Neuronal stem cell (in vitro differentiated cells): ENCODE results near the gene CGB7.
"Not testable (repeated sequence)": the region's sequence is repeated elsewhere in the genome, so short reads cannot be mapped to it uniquely, and the experiment has no call there.

Experiments
- DNase-seq: peaks from one replicate; pipeline ENCODE4 v3.0.0-alpha.2; 2013; ENCODE audit warnings: low spot score
- H2AFZ ChIP-seq: one replicate; pipeline ENCODE4 v1.6.1; 2013; ENCODE audit warnings: mild to moderate bottlenecking, low read length, inconsistent platforms
- H2AK5ac ChIP-seq: 2 replicates; pipeline ENCODE4 v1.6.1; 2013; ENCODE audit warnings: low read depth, mild to moderate bottlenecking, inconsistent platforms, low read length, moderate library complexity, mixed read lengths
- H2BK120ac ChIP-seq: 2 replicates; pipeline ENCODE4 v1.6.1; 2013; ENCODE audit warnings: low read depth, mild to moderate bottlenecking, inconsistent platforms, low read length, moderate library complexity, mixed read lengths
- H2BK12ac ChIP-seq: one replicate; pipeline ENCODE4 v1.6.1; 2013; ENCODE audit warnings: low read length, inconsistent platforms
- H2BK15ac ChIP-seq: 2 replicates; pipeline ENCODE4 v1.6.1; 2013; ENCODE audit warnings: mild to moderate bottlenecking, low read length, inconsistent platforms, mixed read lengths
- H2BK5ac ChIP-seq: one replicate; pipeline ENCODE4 v1.6.1; 2013; ENCODE audit warnings: inconsistent platforms, mild to moderate bottlenecking, low read length, moderate library complexity
- H3K14ac ChIP-seq: one replicate; pipeline ENCODE4 v1.6.1; 2013; ENCODE audit warnings: low read length, inconsistent platforms
- H3K18ac ChIP-seq: 2 replicates; pipeline ENCODE4 v1.6.1; 2013; ENCODE audit warnings: low read length, inconsistent platforms
- H3K23ac ChIP-seq: 2 replicates; pipeline ENCODE4 v1.6.1; 2013; ENCODE audit warnings: low read depth, mild to moderate bottlenecking, mixed read lengths, low read length, inconsistent platforms; ENCODE audit not compliant: poor library complexity
- H3K27ac ChIP-seq: replicated peaks from 3 replicates; pipeline ENCODE4 v1.5.1; 2013; ENCODE audit warnings: low read length, inconsistent platforms
- H3K27me3 ChIP-seq, 3 experiments: 2 replicates each; pipeline ENCODE4 v1.6.1; 2013; ENCODE audit warnings: low read length in 3 of 3, mild to moderate bottlenecking in 2 of 3, inconsistent platforms in 1 of 3, low read depth in 1 of 3, mixed read lengths in 1 of 3, moderate library complexity in 1 of 3; ENCODE audit not compliant: control insufficient read depth in 3 of 3, insufficient read depth in 3 of 3
- H3K36me3 ChIP-seq, 2 donors: replicated peaks in 1 of 2; 2 replicates each; pipeline ENCODE4 v1.6.1; 2013; ENCODE audit warnings: low read length in 2 of 2; ENCODE audit not compliant: control insufficient read depth in 2 of 2, insufficient read depth in 2 of 2
- H3K4ac ChIP-seq: 2 replicates; pipeline ENCODE4 v1.6.1; 2013; ENCODE audit warnings: inconsistent platforms, mild to moderate bottlenecking, low read length, moderate library complexity
- H3K4me1 ChIP-seq, 2 donors: 1 replicate in 1 of 2; 2 replicates in 1 of 2; pipeline ENCODE4 v1.6.1; 2013; ENCODE audit warnings: low read length in 2 of 2, low read depth in 1 of 2; ENCODE audit not compliant: control insufficient read depth in 2 of 2, insufficient read depth in 1 of 2
- H3K4me2 ChIP-seq: one replicate; pipeline ENCODE4 v1.6.1; 2013; ENCODE audit warnings: mild to moderate bottlenecking, low read length, inconsistent platforms; ENCODE audit not compliant: insufficient read depth, poor library complexity, severe bottlenecking
- H3K4me3 ChIP-seq, 2 donors: 2 replicates each; pipeline ENCODE4 v1.5.1; 2013; ENCODE audit warnings: low read length in 2 of 2, mild to moderate bottlenecking in 2 of 2, inconsistent platforms in 1 of 2, moderate library complexity in 1 of 2
- H3K79me1 ChIP-seq: one replicate; pipeline ENCODE4 v1.6.1; 2013; ENCODE audit warnings: low read depth, mild to moderate bottlenecking, inconsistent platforms, low read length, moderate library complexity
- H3K9ac ChIP-seq: one replicate; pipeline ENCODE4 v1.6.1; 2013; ENCODE audit warnings: mild to moderate bottlenecking, low read depth, low read length, inconsistent platforms; ENCODE audit not compliant: poor library complexity
- H3K9me3 ChIP-seq, 2 donors: replicated peaks in 1 of 2; 2 replicates each; pipeline versions ENCODE3 to v1.6.1; 2013; ENCODE audit warnings: low read length in 2 of 2, mild to moderate bottlenecking in 2 of 2, inconsistent platforms in 1 of 2, low read depth in 1 of 2, mixed read lengths in 1 of 2, moderate library complexity in 1 of 2; ENCODE audit not compliant: control insufficient read depth in 2 of 2, insufficient read depth in 1 of 2
- H4K8ac ChIP-seq: one replicate; pipeline ENCODE4 v1.6.1; 2013; ENCODE audit warnings: low read depth, mild to moderate bottlenecking, inconsistent platforms, low read length, moderate library complexity
- H4K91ac ChIP-seq: one replicate; pipeline ENCODE4 v1.6.1; 2013; ENCODE audit warnings: low read length, low read depth, mild to moderate bottlenecking, inconsistent platforms; ENCODE audit not compliant: poor library complexity
- WGBS, 2 donors: extraction: QIAGEN DNeasy Blood & Tissue Kit; methylation state at CpG; one replicate each; pipeline ENCODE4 v1.1.7; 2013; ENCODE audit warnings: missing lambda C conversion rate in 2 of 2, mixed read lengths in 1 of 2; ENCODE audit not compliant: insufficient read length in 2 of 2, insufficient replicate concordance in 1 of 2; ENCODE audit errors: extremely low coverage in 2 of 2; 5-methylcytosine and 5-hydroxymethylcytosine counted together

The CGB7 gene

GRCh38 chr19:49038111-49038510 lies 19.4 kb downstream of the CGB7 start:
- WGBS, 2 donors, result no CpG with 5 or more reads among the region's 8 CpGs
- not testable (repeated sequence) for H3K4me3 ChIP-seq, H2BK12ac ChIP-seq, H3K23ac ChIP-seq, H3K9me3 ChIP-seq, H3K79me1 ChIP-seq, H3K27ac ChIP-seq, DNase-seq, H3K9ac ChIP-seq, H2BK5ac ChIP-seq, H2BK120ac ChIP-seq, H4K8ac ChIP-seq, H3K36me3 ChIP-seq, H3K4ac ChIP-seq, H2AFZ ChIP-seq, H3K18ac ChIP-seq, H2BK15ac ChIP-seq, H2AK5ac ChIP-seq, H4K91ac ChIP-seq, H3K4me1 ChIP-seq, H3K27me3 ChIP-seq, H3K14ac ChIP-seq, H3K4me2 ChIP-seq

GRCh38 chr19:49036815-49037214 lies 20.7 kb downstream of the CGB7 start, which contains the start of gene CGB1:
CGB1 (minus strand) TSS chr19:49036895; CDS start chr19:49036711, 184 bp downstream.
- not testable (repeated sequence) for DNase-seq, H3K79me1 ChIP-seq, H3K27ac ChIP-seq, H3K4me2 ChIP-seq, H3K14ac ChIP-seq, H3K9ac ChIP-seq, H3K4ac ChIP-seq, H2AK5ac ChIP-seq, H2AFZ ChIP-seq, H3K4me3 ChIP-seq, H3K27me3 ChIP-seq, H3K23ac ChIP-seq, H2BK12ac ChIP-seq, H3K4me1 ChIP-seq, H2BK5ac ChIP-seq, H4K8ac ChIP-seq, H3K36me3 ChIP-seq, H4K91ac ChIP-seq, H3K9me3 ChIP-seq, H3K18ac ChIP-seq, H2BK120ac ChIP-seq, H2BK15ac ChIP-seq
- no CpG with 5 or more reads among the region's 18 CpGs for WGBS, 2 donors

- H3K79me1 ChIP-seq, H3K18ac ChIP-seq, H3K4me2 ChIP-seq, H3K9me3 ChIP-seq, H3K27ac ChIP-seq, DNase-seq, H2BK120ac ChIP-seq, H4K8ac ChIP-seq, H2AK5ac ChIP-seq, H3K4me3 ChIP-seq, H3K23ac ChIP-seq, H2BK12ac ChIP-seq, H2AFZ ChIP-seq, H2BK5ac ChIP-seq, H4K91ac ChIP-seq, H3K4me1 ChIP-seq, H3K9ac ChIP-seq, H2BK15ac ChIP-seq, H3K14ac ChIP-seq, H3K27me3 ChIP-seq, H3K36me3 ChIP-seq, H3K4ac ChIP-seq: not testable (repeated sequence)
- WGBS, 2 donors, result no CpG with 5 or more reads among the region's 28 CpGs
Measured at GRCh38 chr19:49031642-49032301, 25.8 kb downstream of the CGB7 start, which contains the start of gene CGB2. CGB2 (plus strand) TSS chr19:49031890; CDS start chr19:49032096, 206 bp downstream.

- not testable (repeated sequence) for DNase-seq, H3K9ac ChIP-seq
- no CpG with 5 or more reads among the region's 8 CpGs for WGBS, 2 donors
Measured at GRCh38 chr19:49030323-49030722, 27.2 kb downstream of the CGB7 start.

More at GRCh38 chr19:49030323-49030722, 27.2 kb downstream of the CGB7 start:
- H3K27ac ChIP-seq, H4K91ac ChIP-seq, H2AFZ ChIP-seq, H3K14ac ChIP-seq, H3K79me1 ChIP-seq, H3K4me2 ChIP-seq, H4K8ac ChIP-seq, H3K4me3 ChIP-seq, H3K36me3 ChIP-seq, H3K4me1 ChIP-seq, H2BK15ac ChIP-seq, H3K18ac ChIP-seq, H2AK5ac ChIP-seq, H3K4ac ChIP-seq, H2BK5ac ChIP-seq, H3K9me3 ChIP-seq, H3K27me3 ChIP-seq, H2BK12ac ChIP-seq, H2BK120ac ChIP-seq, H3K23ac ChIP-seq: not testable (repeated sequence)
